ENCODE results near the gene PHAF1.

PHAF1 gene

DNA sequence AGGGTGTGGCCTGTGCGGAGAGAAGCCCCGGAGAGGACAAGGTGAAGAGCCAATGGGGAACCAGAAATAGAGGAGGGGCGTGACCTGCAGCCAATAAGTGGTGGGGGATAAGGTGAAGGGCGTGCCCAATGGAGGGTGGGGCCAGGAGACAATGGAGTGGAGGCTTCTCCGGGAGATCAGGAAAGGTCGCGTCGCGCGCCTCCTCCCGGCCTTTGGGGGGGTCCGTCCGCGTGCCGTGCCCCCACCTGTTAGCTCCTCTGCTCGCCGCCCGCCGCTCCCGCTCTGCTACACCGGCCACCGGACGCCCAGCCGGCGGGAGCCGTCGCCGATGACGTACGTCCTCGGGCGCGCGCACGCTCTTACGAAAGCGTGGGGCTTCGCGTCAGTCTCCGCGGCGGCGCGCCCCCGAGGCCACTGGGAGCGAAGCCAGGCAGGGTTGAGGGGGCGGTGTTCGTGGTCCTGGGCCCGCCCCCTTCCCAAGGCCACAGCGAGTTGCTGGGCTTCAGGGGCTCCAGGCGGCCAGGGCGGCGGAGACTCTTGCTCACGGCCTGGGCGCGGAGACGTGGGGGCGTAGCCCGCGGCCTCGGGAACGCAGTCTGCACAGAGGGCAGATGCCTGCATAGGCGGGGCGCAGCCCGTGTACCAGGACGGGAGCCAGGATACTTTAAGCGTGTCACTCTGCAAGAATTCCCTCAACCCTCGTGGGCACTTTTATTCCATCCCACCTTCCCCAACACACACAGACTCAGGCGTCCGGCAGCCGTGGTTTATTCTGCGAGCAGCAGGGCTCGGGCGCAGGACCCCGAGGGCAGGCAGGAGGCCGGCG lies 74.1 kb downstream of the PHAF1 start, which contains the start of gene MATCAP1:
MATCAP1 (minus strand) TSS at position 337 of the 826 bp plus-strand sequence. CDS start 3,353 bp downstream, outside the sequence.
- peak; percentile 98 for DNase-seq

DNA sequence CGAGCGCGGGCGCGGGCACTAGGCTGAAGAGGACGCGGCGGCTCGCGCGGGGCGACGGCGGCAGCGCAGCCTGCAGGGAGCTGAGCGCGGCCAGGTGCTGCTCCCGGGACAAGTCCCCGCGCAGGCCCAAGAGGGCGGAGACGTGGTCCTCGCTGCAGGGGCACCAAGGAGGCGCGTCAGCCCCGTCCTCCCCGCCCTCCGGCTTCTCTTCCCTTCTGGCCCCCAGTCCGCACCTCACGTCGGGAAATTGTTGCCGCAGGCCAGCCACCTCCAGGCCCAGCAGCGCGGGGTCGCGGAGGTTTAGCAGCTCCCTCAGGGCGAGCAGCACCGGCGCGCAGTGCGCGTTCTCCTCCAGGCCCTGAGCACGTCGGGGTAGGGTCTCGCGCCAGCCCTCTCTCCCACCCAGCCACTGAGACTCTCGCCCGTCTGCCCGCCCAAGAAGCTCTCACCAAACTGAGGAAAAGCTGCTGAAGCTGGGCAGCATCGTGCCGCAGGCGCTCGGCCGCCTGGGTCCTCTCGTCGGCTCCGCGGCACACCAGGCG lies 74.8 kb downstream of the PHAF1 start:
- DNase-seq = no peak

DNA sequence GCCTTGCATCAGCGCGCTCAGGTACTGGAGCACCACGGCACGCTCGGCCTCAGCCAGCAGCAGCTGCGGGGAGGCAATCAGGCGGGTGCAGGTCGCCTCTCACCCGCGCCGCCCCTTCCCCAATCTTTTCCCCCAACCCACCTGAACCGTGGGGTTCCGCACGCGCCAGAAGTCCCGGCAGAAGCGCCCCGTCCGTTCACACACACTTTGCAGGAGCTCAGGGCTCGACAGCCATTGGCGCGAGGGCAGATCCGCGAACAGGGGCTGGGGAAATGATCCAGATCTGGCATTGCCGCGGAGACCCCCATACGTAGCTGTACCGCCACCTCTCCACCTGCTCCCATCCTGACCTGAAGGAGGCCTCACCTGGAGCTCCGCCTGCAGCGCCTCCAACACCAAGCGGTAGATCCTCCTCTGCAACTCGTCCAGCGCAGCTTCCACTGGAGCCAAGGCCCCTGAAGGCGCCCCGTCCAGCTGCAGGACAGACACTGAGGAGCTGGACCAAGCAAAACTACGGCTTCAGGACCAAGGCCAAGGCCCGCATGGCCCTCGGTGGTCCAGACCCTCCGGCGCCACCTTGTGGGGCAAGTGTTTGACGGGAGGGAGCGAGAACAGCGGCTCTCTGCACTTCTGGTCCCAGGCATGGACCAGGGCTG lies 75.4 kb downstream of the PHAF1 start:
- DNase-seq = peak; percentile 85

DNA sequence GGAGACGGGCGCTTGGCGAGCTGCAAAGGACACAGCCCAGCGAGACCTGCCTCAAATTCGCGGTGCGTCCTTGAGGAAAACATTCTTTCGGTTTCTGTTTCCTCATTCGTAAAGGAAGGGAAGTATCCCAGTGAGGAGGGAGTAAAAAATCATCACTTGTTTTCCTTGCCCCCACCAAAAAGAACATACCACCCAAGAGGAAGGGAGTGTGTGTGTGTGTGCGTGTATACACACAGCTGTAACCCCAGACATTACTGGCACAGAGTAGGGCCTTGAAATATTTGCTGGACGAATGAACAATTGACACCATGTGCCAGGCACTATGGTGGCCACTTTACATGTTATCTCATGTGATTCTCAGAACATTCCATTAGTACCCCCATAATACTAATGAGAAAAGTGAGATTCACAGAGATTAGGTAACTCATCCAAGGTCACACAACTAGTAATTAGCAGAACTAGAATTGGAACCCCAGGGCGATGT lies 76.0 kb downstream of the PHAF1 start:
- no peak for DNase-seq

DNA sequence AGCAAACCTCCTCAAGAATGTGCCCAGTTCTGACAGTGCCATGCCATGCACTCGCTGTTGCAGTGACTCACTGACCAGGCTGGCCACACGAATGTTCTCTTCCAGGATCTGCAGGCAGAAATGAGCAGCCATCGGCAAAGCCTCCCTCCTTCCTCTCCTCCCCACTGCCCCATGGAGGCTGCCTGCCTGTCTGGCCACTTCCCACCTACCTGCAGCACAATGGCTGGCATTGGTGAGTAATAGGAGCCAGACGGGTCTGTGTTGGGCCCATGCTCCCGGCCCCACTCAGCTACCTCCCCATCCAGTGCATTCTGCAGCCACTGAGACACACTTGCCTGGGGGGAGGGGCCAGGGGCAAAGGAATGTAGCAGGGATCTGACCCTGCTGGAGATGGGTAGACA lies 76.8 kb downstream of the PHAF1 start:
- no peak for DNase-seq

DNA sequence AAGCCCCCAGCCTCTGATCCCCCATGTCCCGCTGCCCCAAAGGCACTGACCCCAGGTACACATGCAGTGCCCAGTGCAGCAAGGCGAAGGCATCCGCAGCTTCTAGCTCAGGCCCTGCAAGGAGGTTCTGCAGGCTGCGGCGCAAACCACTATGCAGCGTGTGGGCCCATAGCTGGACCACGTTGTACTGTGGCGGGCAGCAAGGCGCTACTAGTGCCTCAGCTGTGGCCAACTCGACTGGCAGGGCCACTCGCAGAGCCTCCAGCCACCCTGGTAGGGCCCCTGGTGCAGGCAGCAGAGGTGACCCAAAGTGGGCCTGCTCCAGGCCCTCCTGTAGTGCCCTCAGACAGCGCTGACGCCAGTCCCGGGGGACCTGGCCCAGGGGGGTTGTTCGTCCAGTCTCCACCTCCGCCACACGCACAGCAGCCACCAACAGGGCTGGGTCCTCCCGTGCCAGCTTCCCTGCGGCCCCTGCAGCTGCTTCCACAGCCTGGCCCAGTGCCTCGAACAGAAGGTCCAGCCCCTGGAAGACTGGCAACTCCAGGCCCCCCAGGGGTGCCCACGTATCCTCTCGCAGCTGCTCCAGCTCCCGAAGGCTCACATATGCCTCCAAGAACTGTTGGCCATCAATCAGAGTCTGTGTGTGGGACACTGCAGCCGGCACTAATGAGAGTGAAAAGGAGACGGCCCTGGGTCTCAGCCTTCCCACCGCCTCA lies 77.6 kb downstream of the PHAF1 start:
- no peak for DNase-seq

DNA sequence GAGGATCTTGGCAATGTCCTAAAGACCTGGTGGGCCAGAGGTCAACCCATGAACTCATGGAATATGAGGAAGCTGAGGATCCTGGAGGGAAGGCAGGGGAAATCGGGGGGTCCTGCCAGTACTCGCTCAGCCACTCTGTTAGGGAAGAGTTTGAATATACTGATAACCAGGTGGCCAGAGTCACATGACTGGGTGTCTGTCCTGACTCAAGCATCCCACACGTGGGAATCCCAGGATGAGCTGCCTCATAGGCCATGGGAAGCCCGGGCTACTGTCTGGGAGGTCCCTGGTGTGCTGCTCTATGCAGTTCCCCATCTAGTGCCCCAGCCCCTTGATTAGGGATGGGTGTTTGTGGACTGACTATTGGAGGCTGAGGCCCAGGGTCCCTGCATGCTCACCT lies 78.6 kb downstream of the PHAF1 start:
- DNase-seq = no peak

DNA sequence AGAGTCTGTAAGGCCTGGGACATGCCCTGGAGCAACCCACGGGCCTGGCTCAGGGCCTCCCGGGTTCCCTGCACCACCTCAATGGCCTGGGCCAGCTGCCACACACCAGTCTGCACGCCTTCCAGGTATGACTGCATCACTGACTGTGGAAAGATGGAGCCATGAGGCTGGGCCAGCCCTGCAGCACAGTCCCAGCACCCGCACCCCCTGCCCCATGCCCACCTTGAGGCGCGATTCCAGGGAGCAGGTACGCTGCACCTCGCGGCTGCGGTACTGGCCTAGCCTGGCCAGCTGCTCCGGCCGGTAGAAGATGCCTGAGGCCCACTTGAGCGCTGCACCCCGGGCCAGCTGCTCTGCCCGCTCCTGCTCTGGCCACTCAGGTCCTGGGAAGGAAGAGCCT lies 79.1 kb downstream of the PHAF1 start:
- no peak for DNase-seq

DNA sequence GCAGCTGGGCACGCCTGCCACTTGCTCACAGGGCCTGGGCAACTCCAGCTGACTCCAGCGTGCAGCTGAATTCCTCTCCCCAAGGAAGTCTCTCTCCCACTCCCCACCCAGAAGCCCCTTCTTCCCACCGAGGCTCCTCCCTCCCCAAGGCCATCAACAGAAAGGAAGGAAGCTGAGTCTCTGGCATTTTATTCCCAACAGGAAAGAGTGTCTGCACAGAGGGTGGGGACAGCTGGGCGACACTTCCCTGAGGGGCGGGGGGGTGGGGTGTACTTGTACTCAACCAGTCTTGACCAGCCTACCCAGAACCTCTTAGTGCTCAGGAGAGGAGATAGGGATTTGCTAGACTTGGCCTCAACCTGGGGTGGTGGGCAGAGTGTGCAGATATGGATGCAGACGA lies 80.3 kb downstream of the PHAF1 start, which contains the start of gene EXOC3L1:
EXOC3L1 (minus strand) TSS at position 96 of the 400 bp plus-strand sequence. CDS start 460 bp downstream, outside the sequence.
- DNase-seq = no peak

DNA sequence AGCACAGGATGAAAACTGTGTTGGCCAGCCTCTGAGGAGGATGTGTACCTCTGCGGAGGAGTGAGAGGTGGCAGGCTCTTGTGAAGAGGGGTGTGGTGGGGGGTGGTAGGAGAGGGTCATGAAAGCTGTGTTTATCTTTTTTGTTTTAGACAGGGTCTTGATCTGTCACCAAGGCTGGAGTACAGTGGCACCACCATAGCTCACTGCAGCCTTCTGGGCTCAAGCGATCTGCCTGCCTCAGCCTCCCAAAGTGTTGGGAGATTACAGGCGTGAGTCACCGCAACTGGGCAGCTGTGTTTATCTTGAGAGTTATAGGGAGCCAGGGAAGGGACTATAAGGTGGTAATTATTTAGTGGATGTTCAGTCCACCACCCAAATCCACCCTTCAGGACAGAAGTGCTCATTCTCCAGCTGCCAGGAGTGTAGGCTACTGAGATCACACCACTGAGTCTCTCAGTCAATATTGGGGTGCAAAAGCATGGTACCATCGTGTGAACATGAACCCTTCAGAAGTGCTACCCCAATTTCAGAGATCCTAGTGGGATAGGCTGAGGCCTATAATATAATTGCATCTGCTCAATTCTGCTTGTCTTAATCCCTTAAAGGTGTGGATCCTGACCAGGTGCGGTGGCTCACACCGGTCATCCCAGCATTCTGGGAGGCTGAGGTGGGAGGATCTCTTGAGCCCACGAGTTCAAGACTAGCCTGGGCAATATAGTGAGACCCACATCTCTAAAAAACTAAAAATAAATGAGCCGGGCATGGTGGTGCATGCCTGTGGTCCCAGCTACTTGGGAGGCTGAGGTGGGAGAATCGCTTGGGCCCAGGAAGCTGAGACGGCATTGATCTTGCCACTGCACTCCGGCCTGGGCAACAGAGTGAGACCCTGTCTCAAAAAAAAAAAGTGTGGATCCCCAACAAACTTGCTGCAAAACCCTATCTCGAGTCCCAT lies 81.0 kb downstream of the PHAF1 start:
- no peak for DNase-seq

DNA sequence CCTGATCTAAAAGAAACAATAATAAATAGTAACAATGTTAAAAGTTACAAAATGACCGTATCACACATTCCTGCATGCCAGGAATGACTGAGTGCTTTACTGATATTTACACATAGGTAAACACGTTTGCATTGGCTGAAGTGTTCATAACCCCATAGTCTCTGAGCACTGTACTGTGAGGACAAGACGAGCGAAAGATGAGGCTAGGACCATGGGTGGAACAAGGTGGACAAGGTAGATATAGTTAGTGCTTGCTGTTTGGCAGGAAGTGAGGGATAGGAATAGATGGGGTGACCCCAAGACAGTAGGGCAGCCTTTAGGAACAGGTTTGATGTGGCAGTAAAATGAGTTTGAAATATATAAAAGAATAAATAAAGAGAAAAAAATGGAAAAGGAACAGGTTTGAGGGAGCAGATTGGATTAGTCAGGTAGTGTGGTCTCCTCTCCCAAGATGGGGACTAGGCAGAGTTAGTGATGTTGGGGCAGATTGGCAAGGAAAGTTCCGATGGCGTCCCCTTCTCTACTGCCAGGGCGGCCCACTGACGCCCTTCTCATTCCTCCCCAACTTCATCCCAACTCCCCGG lies 81.8 kb downstream of the PHAF1 start:
- DNase-seq = no peak

DNA sequence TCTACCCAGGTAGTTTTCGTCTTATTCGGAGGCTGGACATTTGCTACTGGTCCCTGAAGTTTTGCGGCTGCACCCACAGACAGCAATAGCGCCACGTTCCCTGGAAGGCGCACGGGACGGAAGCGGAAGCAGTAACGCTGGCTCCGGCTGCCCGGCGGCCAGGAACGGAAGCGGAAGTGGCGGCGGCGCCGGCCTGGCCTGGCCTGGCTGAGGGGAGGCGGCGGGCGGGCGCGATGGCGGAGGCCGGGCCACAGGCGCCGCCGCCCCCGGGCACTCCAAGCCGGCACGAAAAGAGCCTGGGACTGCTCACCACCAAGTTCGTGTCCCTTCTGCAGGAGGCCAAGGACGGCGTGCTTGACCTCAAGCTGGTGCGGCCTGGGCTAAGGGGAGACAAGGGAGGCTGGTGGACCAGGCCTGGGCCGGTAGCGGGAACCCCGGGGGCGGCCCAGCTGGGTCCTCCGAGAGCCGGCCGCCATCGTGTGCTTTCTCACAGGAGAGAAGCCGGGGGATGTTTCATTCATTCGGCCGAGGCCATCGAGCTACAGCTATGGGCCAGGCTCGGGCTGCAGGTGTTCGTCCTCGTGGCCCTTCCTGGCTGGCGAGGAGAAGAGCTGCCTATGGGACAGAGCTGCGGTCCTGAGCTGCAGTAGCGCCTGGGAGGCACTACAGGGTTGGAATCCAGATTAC lies 82.4 kb downstream of the PHAF1 start, which contains the start of gene E2F4:
E2F4 (plus strand) TSS at position 161 of the 687 bp plus-strand sequence; CDS start at position 234, 73 bp downstream.
- DNase-seq = peak; percentile 88

DNA sequence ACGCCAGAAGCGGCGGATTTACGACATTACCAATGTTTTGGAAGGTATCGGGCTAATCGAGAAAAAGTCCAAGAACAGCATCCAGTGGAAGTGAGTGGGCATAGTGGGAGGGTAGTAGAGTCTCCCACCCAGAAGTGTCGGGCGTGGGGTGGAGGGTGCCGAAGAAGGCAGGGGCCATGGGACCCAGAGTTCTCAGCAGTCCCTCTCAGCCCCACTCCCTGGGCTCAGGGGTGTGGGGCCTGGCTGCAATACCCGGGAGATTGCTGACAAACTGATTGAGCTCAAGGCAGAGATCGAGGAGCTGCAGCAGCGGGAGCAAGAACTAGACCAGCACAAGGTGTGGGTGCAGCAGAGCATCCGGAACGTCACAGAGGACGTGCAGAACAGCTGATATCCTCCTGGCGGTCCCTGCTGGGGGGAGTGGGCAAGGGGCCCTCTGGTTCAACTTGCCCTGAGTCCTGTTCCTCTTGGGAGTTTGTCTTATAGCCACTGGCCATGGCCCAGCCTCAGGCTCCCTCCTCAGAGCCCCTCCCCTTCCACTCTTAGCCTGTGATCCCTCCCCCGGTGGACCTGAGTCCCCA lies 83.1 kb downstream of the PHAF1 start:
- no peak for DNase-seq

DNA sequence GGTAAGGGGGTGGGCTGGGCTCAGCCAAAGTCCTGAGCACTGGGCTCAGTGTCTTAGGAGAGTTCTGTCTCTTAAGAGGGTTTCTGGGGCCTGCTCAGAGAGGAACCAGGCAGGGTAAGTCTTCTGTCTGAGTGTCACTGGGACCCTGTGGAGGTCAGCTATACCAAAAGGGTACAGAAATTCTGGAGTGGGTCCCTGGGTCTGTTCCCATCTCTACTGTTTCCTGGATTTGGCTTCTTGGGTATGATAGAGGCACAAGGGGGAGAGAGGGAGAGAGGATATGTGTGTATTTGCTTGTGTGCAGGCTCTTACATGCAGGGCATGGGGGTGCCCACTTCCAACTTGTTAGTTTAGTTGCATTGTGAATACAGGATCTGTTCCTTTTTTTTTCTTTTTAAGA lies 83.8 kb downstream of the PHAF1 start:
- DNase-seq = no peak

DNA sequence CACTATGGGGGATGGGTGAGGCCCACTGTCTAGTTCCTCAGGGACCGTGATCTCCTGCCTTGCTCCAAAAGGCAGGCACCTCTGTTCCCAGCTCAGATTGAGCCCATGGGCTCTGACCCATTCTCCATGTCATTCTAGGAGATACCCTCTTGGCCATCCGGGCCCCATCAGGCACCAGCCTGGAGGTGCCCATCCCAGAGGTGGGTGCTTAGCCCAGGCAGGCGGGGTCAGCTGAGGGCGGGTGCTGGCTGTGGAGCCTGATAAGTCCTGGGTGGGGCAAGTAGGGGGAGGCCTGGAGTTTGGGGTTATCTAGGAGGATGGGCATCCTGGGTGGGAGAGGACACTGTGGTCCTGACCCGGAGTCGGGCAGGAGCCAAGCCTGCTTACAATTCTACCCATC lies 84.5 kb downstream of the PHAF1 start:
- DNase-seq = no peak

DNA sequence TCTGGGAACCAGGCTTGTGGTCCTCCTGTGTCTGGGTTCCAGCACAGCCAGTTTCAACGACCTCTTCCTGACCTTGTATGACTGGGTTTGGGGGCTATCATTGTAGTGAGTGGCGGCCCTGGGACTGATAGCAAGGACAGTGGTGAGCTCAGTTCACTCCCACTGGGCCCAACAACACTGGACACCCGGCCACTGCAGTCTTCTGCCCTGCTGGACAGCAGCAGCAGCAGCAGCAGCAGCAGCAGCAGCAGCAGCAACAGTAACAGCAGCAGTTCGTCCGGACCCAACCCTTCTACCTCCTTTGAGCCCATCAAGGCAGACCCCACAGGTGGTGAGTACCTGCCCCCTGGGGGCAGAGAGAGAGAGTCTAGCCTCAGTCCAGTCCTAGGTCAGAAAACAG lies 85.9 kb downstream of the PHAF1 start:
- no peak for DNase-seq

DNA sequence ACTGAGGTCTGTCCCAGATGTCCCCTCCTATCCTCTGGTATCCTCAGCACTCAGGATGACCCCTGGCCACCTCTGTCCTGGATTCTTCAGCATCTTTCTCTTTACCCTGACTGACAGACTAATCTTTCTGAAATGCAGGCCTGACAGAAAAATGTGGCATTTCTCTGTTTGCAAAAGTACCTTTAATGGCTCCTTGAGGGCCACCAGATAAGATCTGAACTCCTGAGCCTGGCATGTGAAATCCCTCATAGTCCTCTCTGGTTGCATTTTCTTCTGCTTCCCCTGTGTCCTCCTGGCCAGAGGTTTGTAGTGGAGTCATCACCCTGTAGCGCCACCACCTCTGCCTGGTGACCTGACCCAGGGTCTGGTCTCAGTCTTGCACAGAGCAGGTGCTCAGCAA lies 87.1 kb downstream of the PHAF1 start:
- no peak for DNase-seq

DNA sequence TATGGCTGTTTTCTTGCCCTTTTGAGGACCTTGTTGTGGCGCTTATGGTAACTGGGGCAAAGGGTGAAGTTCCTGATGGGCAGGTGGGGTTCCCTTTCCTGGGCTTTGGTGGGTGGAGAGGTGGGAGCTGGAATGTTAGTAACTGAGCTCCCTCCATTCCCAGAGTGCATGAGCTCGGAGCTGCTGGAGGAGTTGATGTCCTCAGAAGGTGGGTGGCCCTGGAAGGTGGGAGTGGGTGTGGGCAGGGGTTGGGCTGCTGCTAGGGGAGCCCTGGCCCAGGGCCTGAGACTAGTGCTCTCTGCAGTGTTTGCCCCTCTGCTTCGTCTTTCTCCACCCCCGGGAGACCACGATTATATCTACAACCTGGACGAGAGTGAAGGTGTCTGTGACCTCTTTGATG lies 88.0 kb downstream of the PHAF1 start:
- DNase-seq = no peak
